HG02870 (cell line): ENCODE data around the gene C1QTNF12.
"Not testable (repeated sequence)": the region's sequence is repeated elsewhere in the genome, so short reads cannot be mapped to it uniquely, and the experiment has no call there.

Experiments used
- ATAC-seq: cut with Tn5 transposase; IDR thresholded peaks from one replicate; pipeline ENCODE4 v1.9.1; 2021; ENCODE audit warnings: mild to moderate bottlenecking, moderate library complexity; ENCODE audit not compliant: unreplicated experiment

Gene C1QTNF12

GRCh38 chr1:1259951-1260600 is 13.6 kb upstream of the C1QTNF12 start:
- ATAC-seq: no peak

GRCh38 chr1:1259540-1259939 is 13.0 kb upstream of the C1QTNF12 start:
- ATAC-seq: no peak

DNA sequence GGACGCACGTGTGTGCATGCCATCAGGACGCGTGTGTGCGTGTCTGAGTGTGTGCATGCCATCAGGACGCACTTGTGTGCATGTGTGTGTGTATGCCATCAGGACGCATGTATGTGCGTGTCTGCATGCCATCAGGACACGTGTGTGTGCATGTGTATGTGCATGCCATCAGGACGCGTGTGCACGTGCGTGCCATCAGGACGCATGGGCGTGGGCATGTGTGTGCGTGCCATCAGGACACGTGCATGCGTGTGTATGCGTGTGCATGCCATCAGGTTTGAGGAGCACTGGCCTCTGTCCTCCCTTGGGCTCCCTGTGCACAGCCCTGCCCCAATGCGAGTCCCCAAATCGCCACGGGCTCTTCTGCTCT is 12.6 kb upstream of the C1QTNF12 start:
- ATAC-seq: no peak

DNA sequence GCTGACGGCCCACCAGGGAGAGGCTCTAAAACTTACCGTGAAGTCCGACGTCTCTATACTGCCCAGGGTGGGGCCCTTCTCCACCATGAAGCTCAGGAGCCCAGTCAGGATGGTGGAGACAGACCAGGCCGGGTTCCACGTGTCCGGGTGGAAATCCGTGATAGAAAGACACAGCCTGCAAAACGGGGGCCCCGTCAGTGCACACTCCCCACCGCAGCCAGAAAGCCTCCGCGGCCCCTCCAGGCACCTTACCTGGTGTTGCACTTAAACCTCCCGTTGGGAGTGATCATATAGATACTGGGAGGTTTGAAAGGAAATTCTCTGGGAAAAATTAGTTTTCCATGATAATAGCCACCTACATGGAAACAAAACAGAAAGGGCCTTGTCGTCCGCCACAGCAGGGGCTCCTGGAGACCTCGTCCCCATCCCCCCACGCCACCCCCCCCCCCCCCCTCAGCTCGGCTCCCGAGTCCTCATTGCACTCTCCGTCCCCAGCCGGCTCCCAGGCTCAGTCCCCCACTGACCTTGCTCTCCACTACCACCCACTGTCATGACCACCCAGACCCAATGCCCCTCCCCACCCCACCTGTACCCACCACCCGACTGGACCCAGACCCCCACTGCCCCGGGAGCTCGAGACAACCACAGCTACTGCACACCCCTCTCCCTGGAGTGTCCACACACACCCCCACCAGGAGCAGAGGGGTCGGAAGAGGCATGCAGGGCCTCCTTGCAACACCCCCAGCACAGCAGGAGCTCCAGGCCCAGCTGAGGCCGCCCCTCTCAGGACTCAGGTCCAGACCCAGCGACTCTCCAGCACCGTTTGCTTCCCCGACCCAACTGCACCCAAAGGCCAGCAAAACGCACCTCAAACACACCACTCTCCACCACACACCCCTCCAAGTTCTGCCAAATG is 10.7 kb upstream of the C1QTNF12 start:
- ATAC-seq: no peak

DNA sequence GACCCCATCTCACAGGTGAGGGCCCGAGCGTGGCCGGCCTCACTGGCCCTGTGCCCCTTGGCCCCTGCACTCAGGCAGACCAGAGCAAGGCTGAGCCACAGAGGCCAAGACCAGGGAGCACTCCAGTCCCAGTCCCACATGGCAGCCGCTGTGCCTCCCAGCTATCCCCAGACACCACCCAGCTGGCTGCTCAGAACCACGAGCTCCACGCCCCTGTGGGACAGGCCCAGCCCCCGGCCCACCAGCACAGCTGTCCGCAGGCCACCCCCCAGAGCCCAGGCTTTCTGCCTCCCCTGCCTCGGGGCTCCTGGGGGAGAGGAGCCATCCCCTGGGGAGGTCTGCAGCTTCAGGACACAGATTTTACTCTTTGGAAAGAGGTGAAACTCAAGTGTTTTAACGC is 9.1 kb upstream of the C1QTNF12 start:
- ATAC-seq: no peak

DNA sequence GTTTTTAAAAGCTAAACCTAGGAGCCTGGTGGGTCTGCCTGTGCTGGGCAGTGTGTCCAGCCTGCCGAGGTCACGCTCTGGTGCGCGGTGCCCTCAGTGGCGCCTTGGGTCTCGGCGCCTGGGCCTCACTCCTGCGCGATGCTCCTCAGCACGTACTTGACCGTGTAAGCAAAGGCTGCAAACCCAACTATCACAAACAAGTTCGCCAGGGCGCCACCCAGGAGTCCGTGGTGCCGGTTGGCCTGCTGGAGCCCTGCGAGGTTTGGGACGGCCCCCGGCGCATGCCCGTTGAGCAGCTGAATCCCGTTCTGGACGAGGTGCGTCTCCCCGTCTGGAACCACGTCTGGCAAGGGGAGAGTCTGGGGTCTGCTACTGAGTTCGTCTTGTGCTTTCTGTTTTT is 8.6 kb upstream of the C1QTNF12 start:
- no peak for ATAC-seq

- no peak for ATAC-seq
Measured at GRCh38 chr1:1254667-1254998, 8.1 kb upstream of the C1QTNF12 start.

DNA sequence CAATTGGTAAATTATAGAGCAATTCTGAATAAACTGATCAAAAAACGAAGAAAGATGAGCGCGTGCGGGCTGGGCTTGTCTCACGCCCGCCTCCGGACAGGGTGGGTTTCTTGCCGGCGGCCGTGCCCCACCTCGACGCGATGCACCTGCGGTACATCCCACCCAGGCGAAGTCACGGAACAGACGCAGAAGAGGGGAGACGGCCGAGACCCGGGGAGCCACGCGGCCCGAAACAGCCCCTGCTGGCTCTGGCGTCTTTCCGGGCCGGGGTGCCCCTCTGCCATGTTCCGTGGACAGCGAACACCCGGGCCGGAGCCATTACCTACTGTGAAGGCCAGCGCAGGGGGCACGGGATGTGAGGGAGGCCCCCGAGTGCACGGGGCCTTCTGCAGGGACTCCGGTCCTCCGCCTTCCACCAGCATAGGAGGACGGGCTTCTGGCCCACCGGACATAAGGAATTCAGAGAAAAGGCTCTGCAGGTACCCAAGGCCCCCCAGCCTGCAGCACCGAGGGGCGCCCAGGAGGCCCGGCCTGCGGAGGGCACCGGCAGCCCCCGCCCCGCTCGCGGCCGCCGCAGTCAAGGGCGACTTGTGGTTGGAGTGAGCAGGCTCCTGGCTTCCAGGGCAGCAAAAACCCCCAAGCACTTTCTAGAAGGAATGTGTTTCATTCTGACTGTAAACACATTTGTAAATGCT is 7.6 kb upstream of the C1QTNF12 start:
- ATAC-seq: no peak

GRCh38 chr1:1253314-1253713 is 6.8 kb upstream of the C1QTNF12 start:
- no peak for ATAC-seq

DNA sequence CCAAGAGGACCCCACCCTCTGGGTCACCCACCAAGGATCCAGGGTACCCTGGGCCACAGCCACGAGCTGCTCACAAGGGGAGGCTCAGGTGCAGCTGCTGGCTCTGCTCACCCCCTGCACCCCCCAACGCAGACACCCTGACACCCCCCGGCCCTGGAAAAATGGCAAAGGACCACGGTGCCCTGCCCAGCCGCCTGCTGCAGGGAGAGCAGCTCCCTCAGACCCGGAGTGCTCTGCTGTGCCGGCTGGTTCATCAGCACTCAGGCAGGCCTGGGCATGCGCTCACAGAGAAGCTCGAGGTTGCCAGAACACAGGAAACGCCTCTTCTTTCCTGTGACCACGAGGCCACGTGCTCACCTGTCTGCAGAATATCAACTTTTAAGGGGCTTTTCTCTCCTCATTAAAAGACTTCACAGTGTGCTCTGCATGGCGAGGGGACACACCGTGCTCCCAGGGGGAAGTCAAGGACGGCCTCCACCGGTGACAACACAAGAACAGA is 4.3 kb upstream of the C1QTNF12 start:
- ATAC-seq: no peak

DNA sequence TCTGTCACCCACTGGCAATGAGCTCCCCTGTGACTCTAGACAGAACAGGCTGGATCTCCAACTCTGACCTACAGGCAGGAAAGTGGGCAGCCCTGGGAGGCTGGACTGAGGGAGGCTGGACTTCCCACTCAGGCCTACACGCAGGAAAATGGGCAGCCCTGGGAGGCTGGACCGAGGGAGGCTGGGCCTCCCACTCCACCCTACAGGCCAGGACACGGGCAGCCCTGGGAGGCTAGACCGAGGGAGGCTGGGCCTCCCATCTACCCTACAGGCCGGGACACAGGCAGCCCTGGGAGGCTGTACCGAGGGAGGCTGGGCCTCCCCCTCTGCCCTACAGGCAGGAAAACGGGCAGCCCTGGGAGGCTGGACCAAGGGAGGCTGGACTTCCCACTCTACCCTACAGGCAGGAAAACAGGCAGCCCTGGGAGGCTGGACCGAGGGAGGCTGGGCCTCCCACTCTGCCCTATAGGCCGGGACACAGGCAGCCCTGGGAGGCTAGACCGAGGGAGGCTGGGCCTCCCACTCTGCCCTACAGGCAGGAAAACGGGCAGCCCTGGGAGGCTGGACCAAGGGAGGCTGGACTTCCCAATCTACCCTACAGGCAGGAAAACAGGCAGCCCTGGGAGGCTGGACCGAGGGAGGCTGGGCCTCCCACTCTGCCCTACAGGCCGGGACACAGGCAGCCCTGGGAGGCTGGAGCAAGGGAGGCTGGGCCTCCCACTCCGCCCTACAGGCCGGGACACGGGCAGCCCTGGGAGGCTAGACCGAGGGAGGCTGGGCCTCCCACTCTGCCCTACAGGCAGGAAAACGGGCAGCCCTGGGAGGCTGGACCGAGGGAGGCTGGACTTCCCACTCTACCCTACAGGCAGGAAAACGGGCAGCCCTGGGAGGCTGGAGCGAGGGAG is 1.7 kb upstream of the C1QTNF12 start:
- not testable (repeated sequence) for ATAC-seq

DNA sequence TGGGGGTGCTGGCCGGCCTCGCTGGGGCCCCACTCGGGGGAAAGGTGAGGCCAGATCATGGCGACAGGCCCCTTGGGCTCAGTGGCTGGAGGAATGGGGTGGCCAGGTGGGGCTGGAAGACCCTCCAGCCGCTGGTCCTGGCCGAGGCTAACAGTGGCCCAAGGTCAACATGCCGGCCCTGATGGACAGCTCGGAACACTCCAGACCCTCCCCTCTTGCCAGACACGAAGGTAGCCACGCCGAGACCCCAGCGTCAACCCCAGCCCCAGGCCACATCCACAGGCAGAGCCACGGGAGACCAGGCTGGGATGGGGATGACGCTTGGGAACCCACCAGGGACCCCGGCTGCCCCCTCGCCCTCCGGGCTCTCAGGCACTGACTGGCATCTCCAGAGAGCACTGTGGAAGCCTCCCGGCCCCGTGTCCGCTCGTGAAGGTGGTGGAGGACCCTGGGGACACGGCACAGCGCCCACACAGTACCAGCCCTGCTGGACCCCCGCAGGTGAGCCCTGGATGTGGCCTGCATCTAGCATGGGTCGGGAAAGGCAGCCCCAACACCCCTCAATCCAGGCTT is 905 bp upstream of the C1QTNF12 start:
- ATAC-seq: no peak

GRCh38 chr1:1245817-1246576 is 525 bp downstream of the C1QTNF12 start:
- ATAC-seq: no peak

DNA sequence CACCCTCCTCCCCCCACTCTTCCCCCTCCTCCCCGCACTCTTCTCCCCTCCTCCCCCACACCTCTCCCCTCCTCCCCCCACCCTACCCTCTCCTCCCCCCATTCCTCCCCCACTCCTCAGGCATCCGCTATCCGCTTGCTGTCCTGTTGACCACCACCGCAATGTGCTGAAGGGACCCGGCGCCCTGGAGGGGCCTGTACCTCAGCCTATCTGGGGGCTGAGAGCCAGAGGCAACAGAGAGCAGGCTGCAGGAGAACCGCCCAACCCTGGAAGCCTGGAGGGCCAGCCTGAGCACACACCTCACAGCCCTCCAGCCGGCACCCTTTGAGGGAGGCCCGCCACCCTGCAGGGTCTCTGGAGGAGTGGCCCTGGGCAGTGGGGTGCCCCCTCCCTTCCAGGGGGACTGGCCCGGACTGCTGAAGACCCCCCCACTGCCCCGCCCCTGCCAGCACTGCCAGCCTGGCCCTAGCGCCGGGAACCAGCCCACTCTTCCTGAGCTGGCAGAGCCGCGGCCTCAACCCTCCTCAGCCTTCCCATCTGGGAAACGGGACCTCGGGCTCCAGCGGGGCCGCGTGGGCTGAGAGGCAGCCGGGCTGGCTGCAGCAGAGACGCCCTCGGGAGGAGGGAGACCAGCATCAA is 1.2 kb downstream of the C1QTNF12 start:
- no peak for ATAC-seq

- ATAC-seq: no peak
Measured at GRCh38 chr1:1244192-1244811, 2.2 kb downstream of the C1QTNF12 start.

DNA sequence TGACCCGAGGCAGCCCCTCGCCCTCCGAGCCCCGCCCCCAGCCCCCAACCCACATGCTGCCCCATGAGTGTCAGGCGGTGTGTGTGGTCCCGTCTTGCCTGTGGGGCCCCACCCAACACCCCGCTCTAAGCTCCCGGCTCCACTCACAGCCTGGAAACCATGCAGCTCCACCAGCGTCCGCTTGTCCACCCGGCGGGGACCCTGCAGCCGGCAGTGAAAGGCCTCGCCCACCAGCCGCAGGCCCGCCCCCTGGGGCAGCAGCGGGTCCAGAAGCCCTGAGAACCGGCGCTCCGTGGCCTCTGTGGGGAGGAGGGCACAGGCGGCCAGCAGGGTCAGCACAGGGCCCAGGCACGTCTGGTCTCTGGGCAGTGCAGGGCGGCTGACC is 2.7 kb downstream of the C1QTNF12 start:
- ATAC-seq: no peak

- ATAC-seq: no peak
Measured at GRCh38 chr1:1243266-1243660, 3.3 kb downstream of the C1QTNF12 start.

DNA sequence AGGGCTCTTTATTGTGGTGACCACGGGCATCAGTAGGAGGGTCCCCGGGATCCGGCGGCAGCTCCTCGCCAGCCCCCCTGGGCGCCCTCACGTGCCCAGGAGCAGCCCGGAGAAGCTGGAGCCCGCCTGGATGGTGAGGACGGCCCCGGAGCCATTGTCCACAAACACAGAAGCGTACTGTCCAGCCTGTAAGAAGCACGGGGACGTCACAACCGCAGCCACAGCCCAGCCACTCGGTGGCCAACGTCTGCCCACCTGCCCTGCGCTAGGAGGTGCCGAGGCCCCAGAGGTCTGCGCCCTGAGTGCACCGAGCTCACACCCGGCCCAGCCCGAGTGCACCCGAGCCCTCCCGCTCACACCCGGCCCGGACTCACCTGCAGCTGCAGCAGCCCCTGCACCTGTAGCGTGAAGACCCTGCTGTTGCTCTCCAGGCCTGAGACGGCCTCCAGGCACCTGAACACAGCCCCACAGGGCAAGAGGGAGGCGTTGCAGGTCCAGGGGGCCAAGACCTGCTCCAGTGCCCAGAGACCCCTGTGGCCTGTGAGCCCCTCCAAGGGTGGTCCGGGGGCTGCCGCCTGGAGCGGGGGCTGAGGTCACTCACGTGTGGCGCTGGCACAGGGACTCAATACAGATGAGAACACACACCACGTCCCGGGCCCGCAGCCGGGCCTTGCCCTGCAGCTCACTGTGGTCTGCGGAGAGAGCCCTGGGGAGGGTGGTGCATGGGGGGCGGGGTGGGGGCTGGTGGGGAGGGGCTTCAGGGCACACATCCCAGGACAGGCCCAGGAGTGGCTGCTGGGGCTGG is 3.9 kb downstream of the C1QTNF12 start:
- no peak for ATAC-seq
